CD14-positive monocyte (primary cell): Measurements from ENCODE around the gene ARHGAP40. TPM values are rescaled to one million over a fixed set of nuclear protein-coding genes. Genes with fewer than 3 reads are reported as not detected.

Experiments used
- DNase-seq, 3 donors: peaks; one replicate each; pipeline ENCODE4 v3.0.0-alpha.2; 2011 to 2022
- H2AFZ ChIP-seq: 2 replicates; pipeline ENCODE4 v1.6.0; 2012; ENCODE audit warnings: mild to moderate bottlenecking, low read depth, low read length, inconsistent platforms; ENCODE audit not compliant: insufficient read depth, poor library complexity, severe bottlenecking
- H3K27ac ChIP-seq, 2 donors: 1 replicate in 1 of 2; 2 replicates in 1 of 2; pipeline ENCODE4 v1.5.1; 2012 to 2013; ENCODE audit warnings: low read length in 2 of 2, control low read depth in 1 of 2, inconsistent platforms in 1 of 2, low read depth in 1 of 2, mild to moderate bottlenecking in 1 of 2
- H3K27me3 ChIP-seq, 2 donors: one replicate each; pipeline versions ENCODE4 v1.6.0 to v1.6.1; 2011 to 2013; ENCODE audit warnings: low read length in 2 of 2; ENCODE audit not compliant: control insufficient read depth in 2 of 2, insufficient read depth in 2 of 2
- H3K36me3 ChIP-seq, 2 donors: replicated peaks in 1 of 2; 1 replicate in 1 of 2; 2 replicates in 1 of 2; pipeline versions ENCODE4 v1.5.1 to v1.6.1; 2012 to 2013; ENCODE audit warnings: low read length in 2 of 2, control low read depth in 1 of 2, inconsistent platforms in 1 of 2, mild to moderate bottlenecking in 1 of 2; ENCODE audit not compliant: insufficient read depth in 2 of 2, control insufficient read depth in 1 of 2
- H3K4me1 ChIP-seq, 2 donors: 1 replicate in 1 of 2; 2 replicates in 1 of 2; pipeline versions ENCODE4 v1.5.1 to v1.6.1; 2012 to 2013; ENCODE audit warnings: low read length in 2 of 2, control low read depth in 1 of 2, inconsistent platforms in 1 of 2, mild to moderate bottlenecking in 1 of 2, moderate library complexity in 1 of 2; ENCODE audit not compliant: insufficient read depth in 2 of 2, control insufficient read depth in 1 of 2
- H3K4me2 ChIP-seq: replicated peaks from 2 replicates; pipeline ENCODE3; 2012; ENCODE audit warnings: low read length, moderate library complexity, mild to moderate bottlenecking; ENCODE audit not compliant: poor library complexity, severe bottlenecking; ENCODE audit errors: extremely low read depth
- H3K4me3 ChIP-seq, 3 experiments: fragments of 200-600 bp in 1 of 3; sonication (generic) in 1 of 3; replicated peaks in 1 of 3; 1 replicate in 2 of 3; 2 replicates in 1 of 3; pipeline ENCODE4 v1.5.1; 2011 to 2013; ENCODE audit warnings: low read length in 3 of 3, mild to moderate bottlenecking in 3 of 3, control low read depth in 2 of 3, low read depth in 2 of 3, inconsistent platforms in 1 of 3, moderate library complexity in 1 of 3
- H3K79me2 ChIP-seq: 2 replicates; pipeline ENCODE4 v1.6.0; 2012; ENCODE audit warnings: mild to moderate bottlenecking, control low read depth, inconsistent platforms, low read length, moderate library complexity; ENCODE audit not compliant: insufficient read depth
- H3K9ac ChIP-seq: 2 replicates; pipeline ENCODE4 v1.6.0; 2017; ENCODE audit warnings: low read length, mild to moderate bottlenecking; ENCODE audit not compliant: insufficient read depth, poor library complexity, severe bottlenecking
- H3K9me3 ChIP-seq, 2 donors: replicated peaks in 1 of 2; 1 replicate in 1 of 2; 2 replicates in 1 of 2; pipeline versions ENCODE4 v1.5.1 to v1.6.1; 2012 to 2013; ENCODE audit warnings: low read length in 2 of 2, control low read depth in 1 of 2; ENCODE audit not compliant: control insufficient read depth in 1 of 2, insufficient read depth in 1 of 2
- H4K20me1 ChIP-seq: 2 replicates; pipeline ENCODE4 v1.6.0; 2012; ENCODE audit warnings: mild to moderate bottlenecking, low read length, control low read depth, moderate library complexity; ENCODE audit not compliant: insufficient read depth
- H3K27ac Mint-ChIP-seq, 7 donors: one replicate each; pipeline ENCODE4 v1.8.0; 2020; ENCODE audit warnings: mild to moderate bottlenecking in 7 of 7, mixed read lengths in 7 of 7, moderate library complexity in 6 of 7, inconsistent platforms in 2 of 7
- H3K27me3 Mint-ChIP-seq, 3 donors: one replicate each; pipeline ENCODE4 v1.8.0; 2021 to 2022; ENCODE audit warnings: low read depth in 3 of 3, mild to moderate bottlenecking in 3 of 3, mixed read lengths in 3 of 3, moderate library complexity in 3 of 3, inconsistent platforms in 1 of 3
- H3K36me3 Mint-ChIP-seq, 2 donors: one replicate each; pipeline ENCODE4 v1.8.0; 2020; ENCODE audit warnings: mixed read lengths in 2 of 2, inconsistent platforms in 1 of 2, mild to moderate bottlenecking in 1 of 2
- H3K4me1 Mint-ChIP-seq: one replicate; pipeline ENCODE4 v1.8.0; 2020; ENCODE audit warnings: mild to moderate bottlenecking, mixed read lengths
- H3K4me3 Mint-ChIP-seq, 2 donors: one replicate each; pipeline ENCODE4 v1.8.0; 2020; ENCODE audit warnings: mild to moderate bottlenecking in 2 of 2, mixed read lengths in 2 of 2, moderate library complexity in 1 of 2
- H3K9me3 Mint-ChIP-seq, 7 donors: one replicate each; pipeline ENCODE4 v1.8.0; 2020 to 2022; ENCODE audit warnings: mixed read lengths in 7 of 7, mild to moderate bottlenecking in 6 of 7, moderate library complexity in 6 of 7, inconsistent platforms in 2 of 7
- CTCF ChIP-seq: fragments of 200-600 bp; IDR thresholded peaks from one replicate; pipeline ENCODE4 v1.8.0; 2022; ENCODE audit warnings: antibody characterized with exemption, mild to moderate bottlenecking
- WGBS: methylation state at CpG from one replicate; pipeline ENCODE4 v1.1.5; 2013; ENCODE audit warnings: missing lambda C conversion rate; ENCODE audit not compliant: insufficient coverage; 5-methylcytosine and 5-hydroxymethylcytosine counted together
- intact Hi-C, 2 donors: fragments of 100-400 bp; cut with micrococcal nuclease; formaldehyde crosslinking; loops; one replicate each; pipeline versions ENCODE4 v1.15.0 to v1.15.1; 2023
- polyA plus RNA-seq, 3 donors: library from polyadenylated mRNA; depleted of rRNA in 1 of 3; unstranded in 2 of 3; stranded (reverse) in 1 of 3; fragments of 300-500 nt in 2 of 3; fragments of >200 nt in 1 of 3; fragmentation: Illumina TruSeq in 2 of 3; gene quantifications; 1 replicate in 2 of 3; 2 replicates in 1 of 3; pipeline ENCODE4 v1.2.3, GENCODE V29; 2012 to 2021

The ARHGAP40 gene
- polyA plus RNA-seq, 3 donors: not detected

GRCh38 chr20:38644588-38645260 lies 43.1 kb downstream of the ARHGAP40 start:
- 86% methylated on average over 3 of the region's 4 CpGs for WGBS
- H3K4me2 ChIP-seq: no peak overlapping the region
- intact Hi-C loops: loop anchor here (5.0 to 10.0 kb wide), 3 partner anchors 103 to 410 kb away; partner anchors contain the start of gene ACTR5 (in 2 of the 2)

GRCh38 chr20:38645351-38645750 lies 43.7 kb downstream of the ARHGAP40 start:
- Histone ChIP-seq H3K36me3 (no peaks in the 10 kb centered on the region), H3K4me3 (no peak overlapping the region), H3K4me1 (peaks cover 8 to 11% of the 10 kb centered on the region in 2 donors), H3K79me2 (no peaks in the 10 kb centered on the region), H3K27me3 (peaks cover 0 to 11% of the 10 kb centered on the region in 2 donors), H3K9ac (no peak overlapping the region), H3K9me3 (no peaks in the 10 kb centered on the region), H4K20me1 (no peaks in the 10 kb centered on the region), H2AFZ (no peak overlapping the region), H3K4me2 (no peak overlapping the region), H3K27ac (no peak overlapping the region)
- Mint-ChIP-seq H3K27ac (no peak overlapping the region), H3K9me3 (no peaks in the 10 kb centered on the region), H3K4me1 (peaks cover 9% of the 10 kb centered on the region), H3K27me3 (peaks cover 30 to 42% (median 42%) of the 10 kb centered on the region in 3 donors), H3K36me3 (no peaks in the 10 kb centered on the region), H3K4me3 (no peak overlapping the region)
- WGBS: 17% methylated on average over 1 of the region's 5 CpGs
- TF ChIP-seq CTCF: no peak
- peak in 2 of 3 donors; percentile 5 to 53 for DNase-seq
- intact Hi-C loops: loop anchor here (5.0 to 10.0 kb wide), 3 partner anchors 102 to 409 kb away; partner anchors contain the start of gene ACTR5 (in 2 of the 2)

More at GRCh38 chr20:38644588-38645260, 43.1 kb downstream of the ARHGAP40 start:
- TF ChIP-seq CTCF: no peak
- Histone ChIP-seq H4K20me1 (no peaks in the 10 kb centered on the region), H3K9me3 (no peaks in the 10 kb centered on the region), H3K79me2 (no peaks in the 10 kb centered on the region), H3K9ac (no peak overlapping the region), H3K27me3 (peaks cover 0 to 8% of the 10 kb centered on the region in 2 donors), H3K27ac (no peak overlapping the region), H2AFZ (no peak overlapping the region), H3K4me1 (peaks cover 8 to 16% of the 10 kb centered on the region in 2 donors), H3K36me3 (no peaks in the 10 kb centered on the region), H3K4me3 (no peak overlapping the region)
- Mint-ChIP-seq H3K27ac (no peak overlapping the region), H3K4me3 (no peak overlapping the region), H3K27me3 (peaks cover 30 to 43% (median 42%) of the 10 kb centered on the region in 3 donors), H3K36me3 (no peaks in the 10 kb centered on the region), H3K4me1 (peaks cover 15% of the 10 kb centered on the region), H3K9me3 (no peaks in the 10 kb centered on the region)
- DNase-seq: no peak
